HG03196 (cell line): ENCODE measurements around the gene FAM200A.
"Not testable (repeated sequence)": the region's sequence is repeated elsewhere in the genome, so short reads cannot be mapped to it uniquely, and the experiment has no call there.

Source experiments
- ATAC-seq: cut with Tn5 transposase; IDR thresholded peaks from one replicate; pipeline ENCODE4 v1.9.1; 2021; ENCODE audit not compliant: unreplicated experiment

FAM200A gene

GRCh38 chr7:99551767-99552463 is at the start of gene FAM200A:
FAM200A (minus strand) TSS chr7:99552114; CDS start chr7:99548407, 3,707 bp downstream.
- peak; percentile 83 for ATAC-seq

- ATAC-seq, result no peak
Observed at GRCh38 chr7:99599836-99600235, 47.9 kb upstream of the FAM200A start.

GRCh38 chr7:99597762-99598501 is 46.0 kb upstream of the FAM200A start, which contains the start of gene TMEM225B:
TMEM225B (plus strand) TSS chr7:99598267; CDS start chr7:99604389, 6,122 bp downstream.
- ATAC-seq, result no peak

- no peak for ATAC-seq
Observed at GRCh38 chr7:99596408-99596955, 44.6 kb upstream of the FAM200A start.

GRCh38 chr7:99594948-99595745 is 43.2 kb upstream of the FAM200A start:
- no peak for ATAC-seq

- no peak for ATAC-seq
Observed at GRCh38 chr7:99588868-99589267, 37.0 kb upstream of the FAM200A start.

- ATAC-seq, result not testable (repeated sequence)
Observed at GRCh38 chr7:99580778-99581332, 28.9 kb upstream of the FAM200A start.

- no peak for ATAC-seq
Observed at GRCh38 chr7:99579956-99580777, 28.3 kb upstream of the FAM200A start.

GRCh38 chr7:99579281-99579955 is 27.5 kb upstream of the FAM200A start:
- ATAC-seq, result no peak

GRCh38 chr7:99576251-99576650 is 24.3 kb upstream of the FAM200A start:
- no peak for ATAC-seq

GRCh38 chr7:99573257-99573656 is 21.3 kb upstream of the FAM200A start:
- no peak for ATAC-seq

- ATAC-seq, result no peak
Observed at GRCh38 chr7:99571768-99572167, 19.9 kb upstream of the FAM200A start.

GRCh38 chr7:99568770-99569169 is 16.9 kb upstream of the FAM200A start:
- not testable (repeated sequence) for ATAC-seq

GRCh38 chr7:99563650-99564049 is 11.7 kb upstream of the FAM200A start:
- no peak for ATAC-seq

- ATAC-seq, result no peak
Observed at GRCh38 chr7:99562832-99563231, 10.9 kb upstream of the FAM200A start.

GRCh38 chr7:99562114-99562784 is 10.3 kb upstream of the FAM200A start:
- ATAC-seq, result no peak

- no peak for ATAC-seq
Observed at GRCh38 chr7:99561737-99562051, 9.8 kb upstream of the FAM200A start.

GRCh38 chr7:99560834-99561736 is 9.2 kb upstream of the FAM200A start:
- no peak for ATAC-seq
